ENCODE measurements around the gene ACTA2. TPM values are rescaled to one million over a fixed set of nuclear protein-coding genes. Genes with fewer than 3 reads are reported as not detected.
A peak's percentile ranks its signal among the peaks of the same experiment; 100 is the strongest.

Gene ACTA2
- total and polyA plus RNA-seq, 4 donors: 3,163 to 9,611 (median 4,255) TPM

DNA sequence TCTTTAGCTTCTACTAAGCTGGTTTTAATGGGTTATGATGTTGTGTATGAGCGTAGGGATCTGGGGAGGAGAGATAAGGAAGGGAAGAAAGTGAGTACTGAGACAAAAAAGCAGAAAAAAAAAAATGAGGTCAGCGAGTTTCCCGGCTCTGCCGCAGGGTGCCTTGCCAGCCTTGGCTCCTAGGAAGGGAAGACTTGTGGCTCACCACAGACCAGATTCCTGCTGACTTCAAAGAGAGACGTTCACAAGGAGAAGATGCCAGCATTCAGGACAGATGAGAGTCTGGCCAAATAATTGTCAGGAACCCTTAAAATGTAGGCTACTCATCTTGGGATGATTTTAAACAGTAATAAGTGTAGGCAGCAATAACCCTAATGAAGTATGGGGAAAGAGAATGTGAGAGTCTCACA is 26.6 kb upstream of the ACTA2 start:
- H3K27ac ChIP-seq (ENCODE audit: low read depth in 1 of 2, low read length in 2 of 2): peak overlapping the region; percentile 62 to 97
- ATAC-seq (ENCODE audit: low FRiP score): peak; percentile 71
- peaks cover 11% of the 10 kb centered on the region in 2 donors for H3K4me1 ChIP-seq (ENCODE audit: control insufficient read depth in 1 of 2, insufficient read depth in 2 of 2, low read length in 2 of 2)
- H3K9me3 ChIP-seq (ENCODE audit: control insufficient read depth, low read length): no peaks in the 10 kb centered on the region
- 0 to 2% methylated on average over 5 of the region's 5 CpGs for WGBS, 2 donors
- H3K27me3 ChIP-seq (ENCODE audit: control insufficient read depth in 1 of 2, insufficient read depth in 2 of 2, low read length in 1 of 2): no peaks in the 10 kb centered on the region
- no peak overlapping the region for H3K4me3 ChIP-seq (ENCODE audit: low read length in 2 of 2)
- H3K36me3 ChIP-seq (ENCODE audit: control insufficient read depth in 1 of 2, insufficient read depth in 2 of 2, low read length in 1 of 2): no peaks in the 10 kb centered on the region
- peak; percentile 80 to 85 for DNase-seq
- intact Hi-C loops (cut with DNase I): no loop called here

DNA sequence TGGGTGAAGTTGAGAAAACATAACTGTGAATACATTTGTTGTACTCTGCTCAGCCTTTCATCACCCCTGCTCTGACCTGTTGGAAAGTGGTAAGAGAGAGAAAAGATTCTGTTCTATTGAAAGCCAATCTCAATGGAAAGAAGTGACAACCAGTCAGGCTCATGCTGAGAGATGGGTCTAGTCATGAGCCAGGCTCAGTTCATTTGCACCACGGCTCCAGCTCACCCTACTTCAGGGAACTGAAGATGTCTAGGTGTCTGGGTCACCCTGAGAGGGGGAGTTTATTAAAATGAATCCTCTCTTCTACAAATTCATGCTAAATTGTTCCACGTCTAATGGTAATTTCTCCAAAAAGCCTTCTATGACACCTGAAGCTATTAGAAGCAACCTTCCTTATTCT is 25.9 kb upstream of the ACTA2 start:
- WGBS, 2 donors: 54 to 59% methylated on average over 2 of the region's 2 CpGs
- no peak for ATAC-seq (ENCODE audit: low FRiP score)
- intact Hi-C loops (cut with DNase I): no loop called here
- Histone ChIP-seq H3K27me3 (ENCODE audit: control insufficient read depth in 1 of 2, insufficient read depth in 2 of 2, low read length in 1 of 2) (no peaks in the 10 kb centered on the region), H3K4me3 (ENCODE audit: low read length in 2 of 2) (no peak overlapping the region), H3K27ac (ENCODE audit: low read depth in 1 of 2, low read length in 2 of 2) (peak overlapping the region in 1 of 2 donors; percentile 97), H3K36me3 (ENCODE audit: control insufficient read depth in 1 of 2, insufficient read depth in 2 of 2, low read length in 1 of 2) (no peaks in the 10 kb centered on the region), H3K4me1 (ENCODE audit: control insufficient read depth in 1 of 2, insufficient read depth in 2 of 2, low read length in 2 of 2) (peaks cover 7 to 11% of the 10 kb centered on the region in 2 donors), H3K9me3 (ENCODE audit: control insufficient read depth, low read length) (no peaks in the 10 kb centered on the region)
- DNase-seq: no peak

- ATAC-seq (ENCODE audit: low FRiP score): no peak
- H3K27ac ChIP-seq (ENCODE audit: low read depth in 1 of 2, low read length in 2 of 2): peak overlapping the region; percentile 76 to 82
- 34 to 37% methylated on average over 3 of the region's 3 CpGs for WGBS, 2 donors
Measured at GRCh38 chr10:88975377-88975720, 22.8 kb upstream of the ACTA2 start.

GRCh38 chr10:88974446-88975376 is 22.1 kb upstream of the ACTA2 start:
- peaks cover 1 to 6% of the 10 kb centered on the region in 2 donors for H3K4me1 ChIP-seq (ENCODE audit: control insufficient read depth in 1 of 2, insufficient read depth in 2 of 2, low read length in 2 of 2)
- H3K9me3 ChIP-seq (ENCODE audit: control insufficient read depth, low read length): no peaks in the 10 kb centered on the region
- H3K27me3 ChIP-seq (ENCODE audit: control insufficient read depth in 1 of 2, insufficient read depth in 2 of 2, low read length in 1 of 2): no peaks in the 10 kb centered on the region
- DNase-seq (no peak), ATAC-seq (ENCODE audit: low FRiP score) (peak; percentile 42)
- H3K27ac ChIP-seq (ENCODE audit: low read depth in 1 of 2, low read length in 2 of 2): peak overlapping the region; percentile 57 to 76
- intact Hi-C loops (cut with DNase I): no loop called here
- no peaks in the 10 kb centered on the region for H3K36me3 ChIP-seq (ENCODE audit: control insufficient read depth in 1 of 2, insufficient read depth in 2 of 2, low read length in 1 of 2)
- 1% methylated on average over 7 of the region's 7 CpGs for WGBS, 2 donors
- peak overlapping the region; percentile 66 to 70 for H3K4me3 ChIP-seq (ENCODE audit: low read length in 2 of 2)

More at GRCh38 chr10:88975377-88975720, 22.8 kb upstream of the ACTA2 start:
- intact Hi-C loops (cut with DNase I): no loop called here
- H3K9me3 ChIP-seq (ENCODE audit: control insufficient read depth, low read length): no peaks in the 10 kb centered on the region
- no peaks in the 10 kb centered on the region for H3K36me3 ChIP-seq (ENCODE audit: control insufficient read depth in 1 of 2, insufficient read depth in 2 of 2, low read length in 1 of 2)
- no peak for DNase-seq
- H3K4me3 ChIP-seq (ENCODE audit: low read length in 2 of 2): peak overlapping the region; percentile 66 to 70
- peaks cover 3 to 10% of the 10 kb centered on the region in 2 donors for H3K4me1 ChIP-seq (ENCODE audit: control insufficient read depth in 1 of 2, insufficient read depth in 2 of 2, low read length in 2 of 2)
- H3K27me3 ChIP-seq (ENCODE audit: control insufficient read depth in 1 of 2, insufficient read depth in 2 of 2, low read length in 1 of 2): no peaks in the 10 kb centered on the region

- Histone ChIP-seq H3K4me1 (ENCODE audit: control insufficient read depth in 1 of 2, insufficient read depth in 2 of 2, low read length in 2 of 2) (peaks cover 1 to 7% of the 10 kb centered on the region in 2 donors), H3K27ac (ENCODE audit: low read depth in 1 of 2, low read length in 2 of 2) (peak overlapping the region in 1 of 2 donors; percentile 78), H3K27me3 (ENCODE audit: control insufficient read depth in 1 of 2, insufficient read depth in 2 of 2, low read length in 1 of 2) (no peaks in the 10 kb centered on the region), H3K4me3 (ENCODE audit: low read length in 2 of 2) (no peak overlapping the region), H3K9me3 (ENCODE audit: control insufficient read depth, low read length) (no peaks in the 10 kb centered on the region), H3K36me3 (ENCODE audit: control insufficient read depth in 1 of 2, insufficient read depth in 2 of 2, low read length in 1 of 2) (no peaks in the 10 kb centered on the region)
- ATAC-seq (ENCODE audit: low FRiP score): no peak
- intact Hi-C loops (cut with DNase I): no loop called here
- 2 to 8% methylated on average over 3 of the region's 3 CpGs for WGBS, 2 donors
- DNase-seq: no peak
Measured at GRCh38 chr10:88974012-88974411, 21.4 kb upstream of the ACTA2 start.

- H3K4me1 ChIP-seq (ENCODE audit: control insufficient read depth in 1 of 2, insufficient read depth in 2 of 2, low read length in 2 of 2): peaks cover 6 to 10% of the 10 kb centered on the region in 2 donors
- no peaks in the 10 kb centered on the region for H3K27me3 ChIP-seq (ENCODE audit: control insufficient read depth in 1 of 2, insufficient read depth in 2 of 2, low read length in 1 of 2)
- no peak overlapping the region for H3K4me3 ChIP-seq (ENCODE audit: low read length in 2 of 2)
- H3K9me3 ChIP-seq (ENCODE audit: control insufficient read depth, low read length): no peaks in the 10 kb centered on the region
- ATAC-seq (ENCODE audit: low FRiP score) (peak; percentile 34), DNase-seq (no peak)
- 2 to 8% methylated on average over 5 of the region's 5 CpGs for WGBS, 2 donors
- no peaks in the 10 kb centered on the region for H3K36me3 ChIP-seq (ENCODE audit: control insufficient read depth in 1 of 2, insufficient read depth in 2 of 2, low read length in 1 of 2)
- H3K27ac ChIP-seq (ENCODE audit: low read depth in 1 of 2, low read length in 2 of 2): peak overlapping the region; percentile 26 to 76
- intact Hi-C loops (cut with DNase I): no loop called here
Measured at GRCh38 chr10:88971221-88972061, 18.9 kb upstream of the ACTA2 start.

DNA sequence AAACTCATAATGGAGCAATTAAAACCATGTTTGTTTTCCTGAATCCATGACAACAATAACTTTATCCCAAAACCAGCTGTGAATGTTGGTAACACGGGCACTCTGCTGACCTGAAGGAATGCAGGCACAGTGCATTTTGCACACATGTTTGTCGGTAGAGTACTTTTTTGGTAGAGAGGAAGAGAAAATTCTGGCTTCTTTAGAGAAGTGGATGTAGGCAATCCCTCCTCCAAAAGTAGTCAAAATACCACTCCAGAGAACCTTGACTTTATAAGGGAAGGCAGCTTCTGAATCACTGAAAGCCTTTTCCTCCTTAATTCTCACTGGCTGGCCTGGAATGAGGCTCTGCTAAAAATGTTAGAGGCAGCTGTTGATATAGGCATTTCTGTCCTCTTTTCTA is 15.8 kb upstream of the ACTA2 start:
- no peak overlapping the region for H3K4me3 ChIP-seq (ENCODE audit: low read length in 2 of 2)
- WGBS, 2 donors: 4% methylated on average over 2 of the region's 2 CpGs
- no peaks in the 10 kb centered on the region for H3K27me3 ChIP-seq (ENCODE audit: control insufficient read depth in 1 of 2, insufficient read depth in 2 of 2, low read length in 1 of 2)
- DNase-seq: no peak
- H3K9me3 ChIP-seq (ENCODE audit: control insufficient read depth, low read length): no peaks in the 10 kb centered on the region
- no peaks in the 10 kb centered on the region for H3K36me3 ChIP-seq (ENCODE audit: control insufficient read depth in 1 of 2, insufficient read depth in 2 of 2, low read length in 1 of 2)
- intact Hi-C loops (cut with DNase I): no loop called here
- peak; percentile 64 for ATAC-seq (ENCODE audit: low FRiP score)
- peaks cover 7 to 21% of the 10 kb centered on the region in 2 donors for H3K4me1 ChIP-seq (ENCODE audit: control insufficient read depth in 1 of 2, insufficient read depth in 2 of 2, low read length in 2 of 2)
- H3K27ac ChIP-seq (ENCODE audit: low read depth in 1 of 2, low read length in 2 of 2): peak overlapping the region in 1 of 2 donors; percentile 95

GRCh38 chr10:88966797-88967196 is 14.2 kb upstream of the ACTA2 start:
- 1 to 5% methylated on average over 3 of the region's 3 CpGs for WGBS, 2 donors
- Histone ChIP-seq H3K4me1 (ENCODE audit: control insufficient read depth in 1 of 2, insufficient read depth in 2 of 2, low read length in 2 of 2) (peaks cover 7 to 22% of the 10 kb centered on the region in 2 donors), H3K4me3 (ENCODE audit: low read length in 2 of 2) (no peak overlapping the region), H3K9me3 (ENCODE audit: control insufficient read depth, low read length) (no peaks in the 10 kb centered on the region), H3K27ac (ENCODE audit: low read depth in 1 of 2, low read length in 2 of 2) (peak overlapping the region; percentile 83 to 92), H3K27me3 (ENCODE audit: control insufficient read depth in 1 of 2, insufficient read depth in 2 of 2, low read length in 1 of 2) (no peaks in the 10 kb centered on the region), H3K36me3 (ENCODE audit: control insufficient read depth in 1 of 2, insufficient read depth in 2 of 2, low read length in 1 of 2) (no peaks in the 10 kb centered on the region)
- peak; percentile 65 to 86 for DNase-seq
- peak; percentile 44 for ATAC-seq (ENCODE audit: low FRiP score)
- intact Hi-C loops (cut with DNase I): no loop called here

Measured in aorta (tissue), 5 donors.